ENCODE data around the gene GAREM1. TPM values are rescaled to one million over a fixed set of nuclear protein-coding genes. Genes with fewer than 3 reads are reported as not detected.

Gene GAREM1
- total RNA-seq, 1 experiment from 2014 or later, result 4.7 TPM

DNA sequence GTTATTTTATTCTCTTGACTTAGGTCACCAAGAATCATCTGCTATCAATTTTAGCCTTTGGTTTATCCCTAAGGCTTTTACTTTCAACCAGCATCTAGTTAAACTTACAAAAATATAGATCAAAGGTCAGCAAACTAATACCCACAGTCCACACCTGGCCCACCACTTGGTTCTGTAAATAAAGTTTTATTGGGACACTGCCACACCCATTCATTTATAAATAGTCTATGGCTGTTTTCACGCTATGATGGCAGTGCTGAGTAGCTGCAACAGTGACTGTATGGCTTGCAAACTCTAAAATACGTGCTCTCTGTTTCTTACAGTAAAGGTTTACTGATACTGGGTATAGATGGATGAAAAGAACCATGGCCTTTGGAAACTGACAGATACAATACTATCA is 173.8 kb downstream of the GAREM1 start:
- intact Hi-C loops (cut with micrococcal nuclease; ENCODE audit: unreplicated experiment), result no loop called here
- in situ Hi-C loops (cut with HindIII; ENCODE audit: low pct_unique_long_range_greater_than_20kb, low sequenced_read_pairs), result no loop called here
- POLR2A ChIA-PET, result interaction anchor here (0.7 kb wide), 1 partner anchor 143 kb away, joined by 9 read pairs; no protein-coding TSS in a partner anchor
- no peak for ATAC-seq
- TF ChIP-seq, protein P1, sequence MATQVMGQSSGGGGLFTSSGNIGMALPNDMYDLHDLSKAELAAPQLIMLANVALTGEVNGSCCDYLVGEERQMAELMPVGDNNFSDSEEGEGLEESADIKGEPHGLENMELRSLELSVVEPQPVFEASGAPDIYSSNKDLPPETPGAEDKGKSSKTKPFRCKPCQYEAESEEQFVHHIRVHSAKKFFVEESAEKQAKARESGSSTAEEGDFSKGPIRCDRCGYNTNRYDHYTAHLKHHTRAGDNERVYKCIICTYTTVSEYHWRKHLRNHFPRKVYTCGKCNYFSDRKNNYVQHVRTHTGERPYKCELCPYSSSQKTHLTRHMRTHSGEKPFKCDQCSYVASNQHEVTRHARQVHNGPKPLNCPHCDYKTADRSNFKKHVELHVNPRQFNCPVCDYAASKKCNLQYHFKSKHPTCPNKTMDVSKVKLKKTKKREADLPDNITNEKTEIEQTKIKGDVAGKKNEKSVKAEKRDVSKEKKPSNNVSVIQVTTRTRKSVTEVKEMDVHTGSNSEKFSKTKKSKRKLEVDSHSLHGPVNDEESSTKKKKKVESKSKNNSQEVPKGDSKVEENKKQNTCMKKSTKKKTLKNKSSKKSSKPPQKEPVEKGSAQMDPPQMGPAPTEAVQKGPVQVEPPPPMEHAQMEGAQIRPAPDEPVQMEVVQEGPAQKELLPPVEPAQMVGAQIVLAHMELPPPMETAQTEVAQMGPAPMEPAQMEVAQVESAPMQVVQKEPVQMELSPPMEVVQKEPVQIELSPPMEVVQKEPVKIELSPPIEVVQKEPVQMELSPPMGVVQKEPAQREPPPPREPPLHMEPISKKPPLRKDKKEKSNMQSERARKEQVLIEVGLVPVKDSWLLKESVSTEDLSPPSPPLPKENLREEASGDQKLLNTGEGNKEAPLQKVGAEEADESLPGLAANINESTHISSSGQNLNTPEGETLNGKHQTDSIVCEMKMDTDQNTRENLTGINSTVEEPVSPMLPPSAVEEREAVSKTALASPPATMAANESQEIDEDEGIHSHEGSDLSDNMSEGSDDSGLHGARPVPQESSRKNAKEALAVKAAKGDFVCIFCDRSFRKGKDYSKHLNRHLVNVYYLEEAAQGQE (IDR thresholded peaks at IDR 0.05; ENCODE audit: insufficient read depth in 1 of 2, low read depth in 2 of 2, low read length in 1 of 2), result no peak
- TF ChIP-seq, protein P2, sequence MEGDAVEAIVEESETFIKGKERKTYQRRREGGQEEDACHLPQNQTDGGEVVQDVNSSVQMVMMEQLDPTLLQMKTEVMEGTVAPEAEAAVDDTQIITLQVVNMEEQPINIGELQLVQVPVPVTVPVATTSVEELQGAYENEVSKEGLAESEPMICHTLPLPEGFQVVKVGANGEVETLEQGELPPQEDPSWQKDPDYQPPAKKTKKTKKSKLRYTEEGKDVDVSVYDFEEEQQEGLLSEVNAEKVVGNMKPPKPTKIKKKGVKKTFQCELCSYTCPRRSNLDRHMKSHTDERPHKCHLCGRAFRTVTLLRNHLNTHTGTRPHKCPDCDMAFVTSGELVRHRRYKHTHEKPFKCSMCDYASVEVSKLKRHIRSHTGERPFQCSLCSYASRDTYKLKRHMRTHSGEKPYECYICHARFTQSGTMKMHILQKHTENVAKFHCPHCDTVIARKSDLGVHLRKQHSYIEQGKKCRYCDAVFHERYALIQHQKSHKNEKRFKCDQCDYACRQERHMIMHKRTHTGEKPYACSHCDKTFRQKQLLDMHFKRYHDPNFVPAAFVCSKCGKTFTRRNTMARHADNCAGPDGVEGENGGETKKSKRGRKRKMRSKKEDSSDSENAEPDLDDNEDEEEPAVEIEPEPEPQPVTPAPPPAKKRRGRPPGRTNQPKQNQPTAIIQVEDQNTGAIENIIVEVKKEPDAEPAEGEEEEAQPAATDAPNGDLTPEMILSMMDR (IDR thresholded peaks at IDR 0.05), result no peak
- TF ChIP-seq SIN3A (IDR thresholded peaks at IDR 0.05; ENCODE audit: borderline replicate concordance, insufficient read depth, low read depth, low read length) (no peak), TCF7L2 (IDR thresholded peaks at IDR 0.05; ENCODE audit: low read depth, low read length) (no peak), POLR2AphosphoS5 (IDR thresholded peaks at IDR 0.05; ENCODE audit: low read depth, low read length) (no peak)
- no peaks in the 10 kb centered on the region for H3K27me3 ChIP-seq (ENCODE audit: control insufficient read depth, insufficient read depth, low read length)
- H3K9me3 ChIP-seq (ENCODE audit: control insufficient read depth, insufficient read depth, low read depth, low read length), result no peaks in the 10 kb centered on the region
- no peak overlapping the region for H3K27ac ChIP-seq (ENCODE audit: low read length)
- no peak overlapping the region for H3K4me3 ChIP-seq (ENCODE audit: low read depth in 2 of 2, low read length in 2 of 2)
- H3K4me1 ChIP-seq (ENCODE audit: control insufficient read depth, insufficient read depth, low read length), result no peaks in the 10 kb centered on the region
- no peaks in the 10 kb centered on the region for H3K36me3 ChIP-seq (ENCODE audit: control insufficient read depth, insufficient read depth, low read length)
- CTCF ChIA-PET, result no interaction called here
- no peak for DNase-seq (ENCODE audit: low read depth, low spot score)
- no TSS peak for BruUV-seq (replicated peaks)

DNA sequence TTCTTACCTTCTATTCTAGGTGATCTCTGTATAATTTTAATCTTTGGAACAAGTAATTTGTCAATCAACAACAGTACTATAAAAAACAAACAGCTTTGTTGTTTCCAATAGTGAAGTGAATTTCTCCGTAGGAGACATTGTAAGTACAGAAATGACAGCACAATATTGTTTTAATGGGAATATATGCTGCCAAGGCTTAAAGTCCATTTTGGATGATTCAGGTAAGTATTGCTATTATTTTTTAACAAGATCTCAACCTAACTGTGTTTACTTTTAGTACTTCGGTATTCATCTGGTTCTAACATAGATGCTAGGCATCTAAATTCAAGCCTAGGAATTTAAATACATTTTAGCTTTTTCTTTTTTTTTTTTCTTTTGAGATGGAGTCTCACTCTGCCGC is 175.1 kb downstream of the GAREM1 start:
- in situ Hi-C loops (cut with HindIII; ENCODE audit: low pct_unique_long_range_greater_than_20kb, low sequenced_read_pairs) (no loop called here), intact Hi-C loops (cut with micrococcal nuclease; ENCODE audit: unreplicated experiment) (no loop called here)
- H3K9me3 ChIP-seq (ENCODE audit: control insufficient read depth, insufficient read depth, low read depth, low read length), result no peaks in the 10 kb centered on the region
- DNase-seq (ENCODE audit: low read depth, low spot score) (no peak), ATAC-seq (no peak)
- H3K4me1 ChIP-seq (ENCODE audit: control insufficient read depth, insufficient read depth, low read length), result no peaks in the 10 kb centered on the region
- ChIA-PET POLR2A (no interaction called here), CTCF (no interaction called here)
- H3K27me3 ChIP-seq (ENCODE audit: control insufficient read depth, insufficient read depth, low read length), result no peaks in the 10 kb centered on the region
- H3K4me3 ChIP-seq (ENCODE audit: low read depth in 2 of 2, low read length in 2 of 2), result no peak overlapping the region
- H3K27ac ChIP-seq (ENCODE audit: low read length), result no peak overlapping the region
- no TSS peak for BruUV-seq (replicated peaks)
- H3K36me3 ChIP-seq (ENCODE audit: control insufficient read depth, insufficient read depth, low read length), result no peaks in the 10 kb centered on the region
- no peak for TF ChIP-seq POLR2AphosphoS5 (IDR thresholded peaks at IDR 0.05; ENCODE audit: low read depth, low read length)
- no peak for TF ChIP-seq TCF7L2 (IDR thresholded peaks at IDR 0.05; ENCODE audit: low read depth, low read length)
- TF ChIP-seq SIN3A (IDR thresholded peaks at IDR 0.05; ENCODE audit: borderline replicate concordance, insufficient read depth, low read depth, low read length), result no peak

DNA sequence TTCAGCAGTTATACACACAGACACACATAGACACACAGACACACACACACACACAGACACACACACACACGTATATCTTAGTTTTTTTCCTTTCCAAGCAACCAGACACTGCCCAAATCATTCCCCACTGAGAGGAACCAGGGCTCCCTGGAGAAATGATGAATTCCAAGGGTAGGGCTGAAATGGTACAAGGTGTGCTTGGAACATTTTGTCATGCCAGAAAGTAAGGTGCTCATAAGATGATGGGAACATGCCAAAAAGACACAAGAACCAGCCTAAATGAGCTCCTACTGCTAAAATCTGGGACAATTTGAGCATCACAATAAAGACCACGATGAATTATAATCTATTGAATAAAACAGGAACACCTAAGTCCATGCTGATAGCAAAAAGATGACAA is 177.6 kb downstream of the GAREM1 start:
- CTCF ChIA-PET, result no interaction called here
- in situ Hi-C loops (cut with HindIII; ENCODE audit: low pct_unique_long_range_greater_than_20kb, low sequenced_read_pairs), result no loop called here

More for the DNA sequence above, 177.6 kb downstream of the GAREM1 start:
- no peak overlapping the region for H3K27ac ChIP-seq (ENCODE audit: low read length)
- TF ChIP-seq, protein P1 (IDR thresholded peaks at IDR 0.05; ENCODE audit: insufficient read depth in 1 of 2, low read depth in 2 of 2, low read length in 1 of 2), result no peak
- TF ChIP-seq, protein P2 (IDR thresholded peaks at IDR 0.05), result no peak
- TF ChIP-seq POLR2AphosphoS5 (IDR thresholded peaks at IDR 0.05; ENCODE audit: low read depth, low read length), result no peak
- TF ChIP-seq SIN3A (IDR thresholded peaks at IDR 0.05; ENCODE audit: borderline replicate concordance, insufficient read depth, low read depth, low read length), result no peak
- no peak for TF ChIP-seq TCF7L2 (IDR thresholded peaks at IDR 0.05; ENCODE audit: low read depth, low read length)
- no peak for DNase-seq (ENCODE audit: low read depth, low spot score)
- H3K36me3 ChIP-seq (ENCODE audit: control insufficient read depth, insufficient read depth, low read length), result no peaks in the 10 kb centered on the region
- no peaks in the 10 kb centered on the region for H3K4me1 ChIP-seq (ENCODE audit: control insufficient read depth, insufficient read depth, low read length)
- no peak for ATAC-seq
- no peaks in the 10 kb centered on the region for H3K9me3 ChIP-seq (ENCODE audit: control insufficient read depth, insufficient read depth, low read depth, low read length)
- intact Hi-C loops (cut with micrococcal nuclease; ENCODE audit: unreplicated experiment), result no loop called here
- POLR2A ChIA-PET, result no interaction called here
- no peak overlapping the region for H3K4me3 ChIP-seq (ENCODE audit: low read depth in 2 of 2, low read length in 2 of 2)
- no TSS peak for BruUV-seq (replicated peaks)
- H3K27me3 ChIP-seq (ENCODE audit: control insufficient read depth, insufficient read depth, low read length), result no peaks in the 10 kb centered on the region

All from Panc1 (cell line).